GM12878 (cell line): ENCODE results near the gene PARP8. TPM values are rescaled to one million over a fixed set of nuclear protein-coding genes. Genes with fewer than 3 reads are reported as not detected.

Experiments used
- ATAC-seq: fragments of 200-7000 bp; cut with Tn5 transposase; 3 replicates; pipeline ENCODE4 v1.9.1; 2020; ENCODE audit warnings: mild to moderate bottlenecking, moderate library complexity
- BruUV-seq: library from RNA; stranded (reverse); fragments of 400-500 nt; replicated peaks from 2 replicates; lab custom pipeline; 2021; lab: Mats Ljungman, UMichigan
- CTCF ChIA-PET: fragments of 300-600 bp; sonication (Branson Sonifier 250); formaldehyde crosslinking; extraction: SDS; loops from one replicate; lab custom pipeline; 2021; ENCODE audit warnings: inconsistent platforms; lab: Yijun Ruan, JAX
- POLR2A ChIA-PET: fragments of 350-600 bp; formaldehyde crosslinking; extraction: SDS; loops from one replicate; lab custom pipeline; 2021; ENCODE audit warnings: inconsistent platforms; lab: Charles Lee
- RAD21 ChIA-PET: fragments of 300-600 bp; sonication (Branson Sonifier 250); formaldehyde crosslinking; loops from one replicate; lab custom pipeline; 2023; ENCODE audit warnings: antibody characterized with exemption; ENCODE audit not compliant: unreplicated experiment; lab: Charles Lee
- SMC1A ChIA-PET: fragments of 300-600 bp; sonication (Branson Sonifier 250); formaldehyde crosslinking; loops from one replicate; lab custom pipeline; 2023; ENCODE audit not compliant: unreplicated experiment, uncharacterized antibody; lab: Charles Lee
- DNase-seq: peaks from one replicate; pipeline ENCODE4 v3.0.0-alpha.2; 2011; ENCODE audit warnings: low read depth, low spot score
- FAIRE-seq: peaks from 3 replicates; lab custom pipeline; 2011; peaks lifted over from hg19 to GRCh38; lab: Jason Lieb, UNC
- H2AFZ ChIP-seq: 2 replicates; pipeline ENCODE4 v1.6.0; 2011; ENCODE audit warnings: low read depth, low read length, control low read depth; ENCODE audit not compliant: control insufficient read depth
- H3K27ac ChIP-seq: 2 replicates; pipeline ENCODE4 v1.5.1; 2011; ENCODE audit warnings: control low read depth; ENCODE audit not compliant: control insufficient read depth, insufficient read depth
- H3K27me3 ChIP-seq, 2 experiments: replicated peaks in 1 of 2; 2 replicates each; pipeline versions ENCODE4 v1.6.0 to v1.6.1; 2011; ENCODE audit warnings: low read length in 1 of 2; ENCODE audit not compliant: control insufficient read depth in 2 of 2, insufficient read depth in 2 of 2
- H3K36me3 ChIP-seq, 2 experiments: 2 replicates each; pipeline ENCODE4 v1.5.1; 2011; ENCODE audit warnings: low read length in 1 of 2; ENCODE audit not compliant: control insufficient read depth in 2 of 2, insufficient read depth in 2 of 2
- H3K4me1 ChIP-seq: 2 replicates; pipeline ENCODE4 v1.6.1; 2011; ENCODE audit warnings: mild to moderate bottlenecking, low read length, moderate library complexity, mixed read lengths; ENCODE audit not compliant: control insufficient read depth, insufficient read depth
- H3K4me2 ChIP-seq: 2 replicates; pipeline ENCODE4 v1.6.0; 2011; ENCODE audit warnings: control low read depth; ENCODE audit not compliant: control insufficient read depth, insufficient read depth
- H3K4me3 ChIP-seq: fragments of 200-600 bp; sonication (generic); 2 replicates; pipeline ENCODE4 v1.5.1; 2016
- H3K79me2 ChIP-seq: 2 replicates; pipeline ENCODE4 v1.6.0; 2011; ENCODE audit warnings: low read length; ENCODE audit not compliant: control insufficient read depth, insufficient read depth
- H3K9ac ChIP-seq: 2 replicates; pipeline ENCODE4 v1.8.0; 2011; ENCODE audit warnings: low read length, control low read depth, mixed read lengths; ENCODE audit not compliant: control insufficient read depth, insufficient read depth
- H3K9me3 ChIP-seq: replicated peaks from 3 replicates; pipeline ENCODE4 v1.5.1; 2011; ENCODE audit warnings: mild to moderate bottlenecking, low read length; ENCODE audit not compliant: control insufficient read depth, insufficient read depth
- H4K20me1 ChIP-seq: 2 replicates; pipeline ENCODE4 v1.6.0; 2011; ENCODE audit not compliant: control insufficient read depth, insufficient read depth
- CHD2 ChIP-seq: IDR thresholded peaks from 2 replicates; pipeline ENCODE4 v1.6.1; 2011; ENCODE audit warnings: low read depth, low read length, improper control_type of control experiment, borderline replicate concordance
- IKZF1 ChIP-seq: fragments of 450-650 bp; conservative IDR thresholded peaks from 2 replicates; pipeline ENCODE4 v1.6.1; 2017; ENCODE audit warnings: antibody characterized with exemption, mild to moderate bottlenecking
- SMAD1 ChIP-seq: fragments of 450-650 bp; IDR thresholded peaks from 2 replicates; pipeline ENCODE4 v1.6.1; 2018; ENCODE audit warnings: mild to moderate bottlenecking, low read depth; ENCODE audit not compliant: partially characterized antibody
- SUPT20H ChIP-seq: IDR thresholded peaks from 2 replicates; pipeline ENCODE4 v1.6.1; 2011; ENCODE audit warnings: low read depth, mild to moderate bottlenecking, low read length, moderate library complexity, borderline replicate concordance; ENCODE audit not compliant: control insufficient read depth
- TCF7 ChIP-seq: IDR thresholded peaks from 2 replicates; pipeline ENCODE4 v1.6.1; 2014; ENCODE audit warnings: antibody characterized with exemption, borderline replicate concordance
- WGBS: methylation state at CpG from one replicate; pipeline ENCODE4 v1.1.6; 2016; ENCODE audit warnings: low lambda C conversion rate; ENCODE audit not compliant: insufficient replicate concordance, insufficient coverage; ENCODE audit errors: missing lambda C conversion rate; 5-methylcytosine and 5-hydroxymethylcytosine counted together
- in situ Hi-C: fragments of 300-500 bp; cut with MboI; formaldehyde crosslinking; loops from 9 replicates; pipeline ENCODE4 v1.14.3; 2018; ENCODE audit warnings: mixed read lengths
- intact Hi-C: fragments of 100-400 bp; cut with micrococcal nuclease; formaldehyde crosslinking; loops from one replicate; pipeline ENCODE4 v1.14.2; 2022; ENCODE audit not compliant: unreplicated experiment
- polyA plus RNA-seq, 11 experiments: library from polyadenylated mRNA; depleted of rRNA in 4 of 11; unstranded in 6 of 11; stranded (reverse) in 5 of 11; fragments of >200 nt; fragmentation: Nextera tagmentation in 4 of 11; fragmentation: Illumina TruSeq in 1 of 11; extraction: Ambion mirVana in 4 of 11; extraction: Trizol in 1 of 11; gene quantifications; 1 replicate in 1 of 11; 2 replicates in 10 of 11; pipeline versions ENCODE4 v1.2.1 to v1.2.3, GENCODE V29; 2011 to 2016; ENCODE audit warnings: inconsistent platforms in 2 of 11, missing spikeins in 2 of 11, low read depth in 1 of 11
- total RNA-seq, 4 experiments: library from RNA; depleted of rRNA in 3 of 4; stranded (reverse); fragments of >200 nt in 3 of 4; fragmentation: Illumina TruSeq in 1 of 4; extraction: Trizol in 1 of 4; gene quantifications; 2 replicates each; pipeline versions ENCODE4 v1.2.1 to v1.2.3, GENCODE V29; 2013 to 2021
- TF ChIP-seq, protein P1 (sequence below): fragments of 450-650 bp; IDR thresholded peaks from 2 replicates; pipeline ENCODE4 v1.6.1; 2018; ENCODE audit warnings: mild to moderate bottlenecking, low read depth, moderate library complexity; ENCODE audit not compliant: partially characterized antibody
- TF ChIP-seq, protein P2 (sequence below): IDR thresholded peaks from 2 replicates; pipeline ENCODE4 v1.6.1; 2012; ENCODE audit warnings: low read depth, low read length, improper control_type of control experiment
- TF ChIP-seq, protein P3 (sequence below): IDR thresholded peaks from 2 replicates; pipeline ENCODE4 v1.6.1; 2011; ENCODE audit warnings: low read depth, low read length, improper control_type of control experiment, borderline replicate concordance
- TF ChIP-seq, protein P4 (sequence below): fragments of 450-650 bp; IDR thresholded peaks from 2 replicates; pipeline ENCODE4 v1.6.1; 2016; ENCODE audit warnings: mild to moderate bottlenecking, moderate library complexity, borderline replicate concordance
- TF ChIP-seq, protein P5 (sequence below): fragments of 450-650 bp; IDR thresholded peaks from 2 replicates; pipeline ENCODE4 v1.6.1; 2017; ENCODE audit warnings: antibody characterized with exemption, mild to moderate bottlenecking, moderate library complexity

PARP8 gene
- total and polyA plus RNA-seq, 10 of the 15 experiments (the other 5 are each of a cell fraction or from before 2014, with no cell fraction given), result 9.1 to 65.2 (median 20.6) TPM

DNA sequence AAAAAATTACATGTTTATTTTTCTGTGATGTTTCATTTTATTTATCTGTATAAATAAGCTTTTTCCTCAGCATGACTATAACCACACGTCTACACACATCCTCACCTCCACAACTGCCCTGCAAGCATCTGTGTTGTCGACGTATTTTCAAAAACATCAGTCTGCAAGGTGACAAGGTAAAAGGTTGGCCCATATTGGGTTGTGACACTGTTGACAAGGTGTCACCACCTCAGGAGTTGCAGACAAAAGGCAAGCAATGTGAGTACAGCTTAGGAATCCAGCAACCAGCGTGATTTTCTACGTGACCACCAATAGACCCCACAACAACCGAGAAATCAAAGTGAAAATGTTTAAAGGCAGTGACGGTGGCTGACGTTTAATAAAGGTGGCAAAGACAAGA lies 187.6 kb downstream of the PARP8 start:
- in situ Hi-C loops (no loop called here), intact Hi-C loops (no loop called here)
- Histone ChIP-seq H3K36me3 (no peaks in the 10 kb centered on the region), H3K9ac (no peak overlapping the region), H3K4me2 (no peak overlapping the region), H3K27me3 (no peaks in the 10 kb centered on the region), H3K4me3 (no peak overlapping the region), H3K9me3 (no peaks in the 10 kb centered on the region), H3K27ac (no peak overlapping the region), H2AFZ (no peak overlapping the region), H3K79me2 (no peaks in the 10 kb centered on the region), H3K4me1 (peaks cover 12% of the 10 kb centered on the region), H4K20me1 (no peaks in the 10 kb centered on the region)
- CTCF ChIA-PET, result interaction anchor here (0.6 to 1.0 kb wide), 3 partner anchors 8 to 532 kb away, joined by 3 read pairs; no protein-coding TSS in a partner anchor
- DNase-seq (no peak), ATAC-seq (no peak), FAIRE-seq (no peak)
- POLR2A ChIA-PET, result interaction anchor here (0.5 kb wide), 1 partner anchor 13 kb away, joined by 3 read pairs; no protein-coding TSS in a partner anchor
- RAD21 ChIA-PET, result no interaction called here
- no TSS peak for BruUV-seq
- SMC1A ChIA-PET, result interaction anchor here (1.3 kb wide), 1 partner anchor 9 kb away, joined by 5 read pairs; no protein-coding TSS in a partner anchor
- 93% methylated on average over 8 of the region's 8 CpGs for WGBS
- TF ChIP-seq, protein P1, sequence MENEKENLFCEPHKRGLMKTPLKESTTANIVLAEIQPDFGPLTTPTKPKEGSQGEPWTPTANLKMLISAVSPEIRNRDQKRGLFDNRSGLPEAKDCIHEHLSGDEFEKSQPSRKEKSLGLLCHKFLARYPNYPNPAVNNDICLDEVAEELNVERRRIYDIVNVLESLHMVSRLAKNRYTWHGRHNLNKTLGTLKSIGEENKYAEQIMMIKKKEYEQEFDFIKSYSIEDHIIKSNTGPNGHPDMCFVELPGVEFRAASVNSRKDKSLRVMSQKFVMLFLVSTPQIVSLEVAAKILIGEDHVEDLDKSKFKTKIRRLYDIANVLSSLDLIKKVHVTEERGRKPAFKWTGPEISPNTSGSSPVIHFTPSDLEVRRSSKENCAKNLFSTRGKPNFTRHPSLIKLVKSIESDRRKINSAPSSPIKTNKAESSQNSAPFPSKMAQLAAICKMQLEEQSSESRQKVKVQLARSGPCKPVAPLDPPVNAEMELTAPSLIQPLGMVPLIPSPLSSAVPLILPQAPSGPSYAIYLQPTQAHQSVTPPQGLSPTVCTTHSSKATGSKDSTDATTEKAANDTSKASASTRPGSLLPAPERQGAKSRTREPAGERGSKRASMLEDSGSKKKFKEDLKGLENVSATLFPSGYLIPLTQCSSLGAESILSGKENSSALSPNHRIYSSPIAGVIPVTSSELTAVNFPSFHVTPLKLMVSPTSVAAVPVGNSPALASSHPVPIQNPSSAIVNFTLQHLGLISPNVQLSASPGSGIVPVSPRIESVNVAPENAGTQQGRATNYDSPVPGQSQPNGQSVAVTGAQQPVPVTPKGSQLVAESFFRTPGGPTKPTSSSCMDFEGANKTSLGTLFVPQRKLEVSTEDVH, result no peak
- TF ChIP-seq, protein P2, sequence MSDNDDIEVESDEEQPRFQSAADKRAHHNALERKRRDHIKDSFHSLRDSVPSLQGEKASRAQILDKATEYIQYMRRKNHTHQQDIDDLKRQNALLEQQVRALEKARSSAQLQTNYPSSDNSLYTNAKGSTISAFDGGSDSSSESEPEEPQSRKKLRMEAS, result no peak
- no peak for TF ChIP-seq SMAD1
- no peak for TF ChIP-seq CHD2
- TF ChIP-seq, protein P3, sequence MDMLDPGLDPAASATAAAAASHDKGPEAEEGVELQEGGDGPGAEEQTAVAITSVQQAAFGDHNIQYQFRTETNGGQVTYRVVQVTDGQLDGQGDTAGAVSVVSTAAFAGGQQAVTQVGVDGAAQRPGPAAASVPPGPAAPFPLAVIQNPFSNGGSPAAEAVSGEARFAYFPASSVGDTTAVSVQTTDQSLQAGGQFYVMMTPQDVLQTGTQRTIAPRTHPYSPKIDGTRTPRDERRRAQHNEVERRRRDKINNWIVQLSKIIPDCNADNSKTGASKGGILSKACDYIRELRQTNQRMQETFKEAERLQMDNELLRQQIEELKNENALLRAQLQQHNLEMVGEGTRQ, result no peak
- TF ChIP-seq, protein P4, sequence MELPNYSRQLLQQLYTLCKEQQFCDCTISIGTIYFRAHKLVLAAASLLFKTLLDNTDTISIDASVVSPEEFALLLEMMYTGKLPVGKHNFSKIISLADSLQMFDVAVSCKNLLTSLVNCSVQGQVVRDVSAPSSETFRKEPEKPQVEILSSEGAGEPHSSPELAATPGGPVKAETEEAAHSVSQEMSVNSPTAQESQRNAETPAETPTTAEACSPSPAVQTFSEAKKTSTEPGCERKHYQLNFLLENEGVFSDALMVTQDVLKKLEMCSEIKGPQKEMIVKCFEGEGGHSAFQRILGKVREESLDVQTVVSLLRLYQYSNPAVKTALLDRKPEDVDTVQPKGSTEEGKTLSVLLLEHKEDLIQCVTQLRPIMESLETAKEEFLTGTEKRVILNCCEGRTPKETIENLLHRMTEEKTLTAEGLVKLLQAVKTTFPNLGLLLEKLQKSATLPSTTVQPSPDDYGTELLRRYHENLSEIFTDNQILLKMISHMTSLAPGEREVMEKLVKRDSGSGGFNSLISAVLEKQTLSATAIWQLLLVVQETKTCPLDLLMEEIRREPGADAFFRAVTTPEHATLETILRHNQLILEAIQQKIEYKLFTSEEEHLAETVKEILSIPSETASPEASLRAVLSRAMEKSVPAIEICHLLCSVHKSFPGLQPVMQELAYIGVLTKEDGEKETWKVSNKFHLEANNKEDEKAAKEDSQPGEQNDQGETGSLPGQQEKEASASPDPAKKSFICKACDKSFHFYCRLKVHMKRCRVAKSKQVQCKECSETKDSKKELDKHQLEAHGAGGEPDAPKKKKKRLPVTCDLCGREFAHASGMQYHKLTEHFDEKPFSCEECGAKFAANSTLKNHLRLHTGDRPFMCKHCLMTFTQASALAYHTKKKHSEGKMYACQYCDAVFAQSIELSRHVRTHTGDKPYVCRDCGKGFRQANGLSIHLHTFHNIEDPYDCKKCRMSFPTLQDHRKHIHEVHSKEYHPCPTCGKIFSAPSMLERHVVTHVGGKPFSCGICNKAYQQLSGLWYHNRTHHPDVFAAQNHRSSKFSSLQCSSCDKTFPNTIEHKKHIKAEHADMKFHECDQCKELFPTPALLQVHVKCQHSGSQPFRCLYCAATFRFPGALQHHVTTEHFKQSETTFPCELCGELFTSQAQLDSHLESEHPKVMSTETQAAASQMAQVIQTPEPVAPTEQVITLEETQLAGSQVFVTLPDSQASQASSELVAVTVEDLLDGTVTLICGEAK, result no peak
- TF ChIP-seq TCF7, result no peak
- TF ChIP-seq IKZF1, result no peak
- TF ChIP-seq SUPT20H, result no peak
- TF ChIP-seq, protein P5, sequence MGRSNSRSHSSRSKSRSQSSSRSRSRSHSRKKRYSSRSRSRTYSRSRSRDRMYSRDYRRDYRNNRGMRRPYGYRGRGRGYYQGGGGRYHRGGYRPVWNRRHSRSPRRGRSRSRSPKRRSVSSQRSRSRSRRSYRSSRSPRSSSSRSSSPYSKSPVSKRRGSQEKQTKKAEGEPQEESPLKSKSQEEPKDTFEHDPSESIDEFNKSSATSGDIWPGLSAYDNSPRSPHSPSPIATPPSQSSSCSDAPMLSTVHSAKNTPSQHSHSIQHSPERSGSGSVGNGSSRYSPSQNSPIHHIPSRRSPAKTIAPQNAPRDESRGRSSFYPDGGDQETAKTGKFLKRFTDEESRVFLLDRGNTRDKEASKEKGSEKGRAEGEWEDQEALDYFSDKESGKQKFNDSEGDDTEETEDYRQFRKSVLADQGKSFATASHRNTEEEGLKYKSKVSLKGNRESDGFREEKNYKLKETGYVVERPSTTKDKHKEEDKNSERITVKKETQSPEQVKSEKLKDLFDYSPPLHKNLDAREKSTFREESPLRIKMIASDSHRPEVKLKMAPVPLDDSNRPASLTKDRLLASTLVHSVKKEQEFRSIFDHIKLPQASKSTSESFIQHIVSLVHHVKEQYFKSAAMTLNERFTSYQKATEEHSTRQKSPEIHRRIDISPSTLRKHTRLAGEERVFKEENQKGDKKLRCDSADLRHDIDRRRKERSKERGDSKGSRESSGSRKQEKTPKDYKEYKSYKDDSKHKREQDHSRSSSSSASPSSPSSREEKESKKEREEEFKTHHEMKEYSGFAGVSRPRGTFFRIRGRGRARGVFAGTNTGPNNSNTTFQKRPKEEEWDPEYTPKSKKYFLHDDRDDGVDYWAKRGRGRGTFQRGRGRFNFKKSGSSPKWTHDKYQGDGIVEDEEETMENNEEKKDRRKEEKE, result no peak
